Dedifferentiated amniotic fluid mesenchymal stem cell (primary cell): ENCODE data around the gene USP11.

Source experiments
- DNase-seq: peaks from one replicate; pipeline ENCODE4 v3.0.0-alpha.2; 2016; ENCODE audit errors: extremely low spot score

USP11 gene

DNA sequence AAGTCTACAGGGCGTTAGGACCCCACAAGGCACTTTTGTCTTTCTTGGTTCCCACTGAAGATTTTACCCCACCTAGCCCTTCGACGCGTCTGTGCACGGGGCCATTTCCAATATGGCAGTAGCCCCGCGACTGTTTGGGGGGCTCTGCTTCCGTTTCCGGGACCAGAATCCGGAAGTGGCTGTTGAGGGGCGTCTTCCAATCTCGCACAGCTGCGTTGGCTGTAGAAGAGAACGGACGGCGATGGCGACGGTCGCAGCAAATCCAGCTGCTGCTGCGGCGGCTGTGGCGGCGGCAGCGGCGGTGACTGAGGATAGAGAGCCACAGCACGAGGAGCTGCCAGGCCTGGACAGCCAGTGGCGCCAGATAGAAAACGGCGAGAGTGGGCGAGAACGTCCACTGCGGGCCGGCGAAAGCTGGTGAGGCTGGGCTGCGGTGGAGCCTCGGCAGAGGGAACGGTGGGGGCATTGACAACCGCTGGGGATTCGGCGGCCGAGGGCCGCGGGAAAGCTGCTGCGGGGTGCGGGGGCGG lies at the start of gene USP11:
Gene USP11 (plus strand): TSS at position 207 of the 530 bp plus-strand sequence. CDS start 35 bp downstream, at position 242.
- peak; percentile 17 for DNase-seq

DNA sequence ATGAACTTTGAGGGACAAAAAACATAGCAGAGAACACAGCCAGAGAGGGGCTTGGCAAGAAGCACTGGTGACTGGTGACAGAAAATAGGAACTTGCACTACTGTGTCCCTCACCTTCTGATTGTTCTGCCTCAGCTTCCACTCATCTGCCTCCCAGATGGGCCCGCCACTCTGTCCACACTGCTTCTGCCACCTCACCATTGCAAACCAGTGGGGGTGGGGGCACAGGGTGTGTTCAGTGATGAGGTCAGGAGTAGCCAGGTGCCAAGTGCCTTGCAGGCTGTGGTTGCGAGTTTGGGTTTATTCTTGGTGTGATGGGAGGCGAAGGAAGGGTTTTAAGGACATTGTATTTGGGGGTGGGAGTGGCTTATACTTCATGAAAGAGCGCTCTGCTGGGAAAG lies 48.3 kb upstream of the USP11 start:
- no peak for DNase-seq

DNA sequence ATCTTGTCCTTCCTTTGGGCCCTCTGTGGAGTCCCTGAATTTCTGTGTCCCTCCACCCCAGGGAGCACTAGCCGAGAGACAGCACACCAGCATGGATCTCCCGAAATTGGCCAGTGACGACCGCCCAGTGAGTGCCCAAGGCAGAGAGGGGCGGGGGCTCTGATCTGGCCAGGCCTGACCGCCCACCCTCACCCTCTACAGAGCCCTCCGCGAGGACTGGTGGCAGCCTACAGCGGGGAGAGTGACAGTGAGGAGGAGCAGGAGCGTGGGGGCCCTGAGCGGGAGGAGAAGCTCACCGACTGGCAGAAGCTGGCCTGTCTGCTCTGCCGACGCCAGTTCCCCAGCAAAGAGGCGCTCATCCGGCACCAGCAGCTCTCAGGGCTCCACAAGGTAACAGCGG lies 47.6 kb upstream of the USP11 start:
- no peak for DNase-seq

DNA sequence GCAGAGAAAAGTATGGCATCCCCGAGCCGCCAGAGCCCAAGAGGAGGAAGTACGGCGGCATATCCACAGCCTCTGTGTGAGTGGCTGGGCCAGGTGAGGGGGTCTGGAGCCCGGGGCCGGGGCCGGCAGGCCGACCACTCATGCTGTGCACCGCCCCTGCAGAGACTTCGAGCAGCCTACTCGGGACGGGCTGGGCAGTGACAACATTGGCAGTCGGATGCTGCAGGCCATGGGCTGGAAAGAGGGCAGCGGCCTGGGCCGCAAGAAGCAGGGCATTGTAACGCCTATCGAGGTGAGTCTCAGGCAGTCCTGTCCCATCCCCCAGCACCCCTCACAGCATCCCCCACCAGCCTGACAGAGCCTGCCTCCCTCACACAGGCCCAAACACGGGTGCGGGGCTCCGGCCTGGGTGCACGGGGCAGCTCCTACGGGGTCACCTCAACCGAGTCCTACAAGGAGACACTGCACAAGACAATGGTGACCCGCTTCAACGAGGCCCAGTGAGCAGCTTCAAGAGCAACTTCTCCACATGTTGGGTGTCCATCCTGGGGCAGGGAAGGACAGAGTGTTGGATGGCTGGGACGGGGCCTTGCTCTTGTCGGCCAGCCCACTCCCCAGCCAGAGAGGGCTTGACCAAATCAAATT lies 46.6 kb upstream of the USP11 start:
- no peak for DNase-seq

DNA sequence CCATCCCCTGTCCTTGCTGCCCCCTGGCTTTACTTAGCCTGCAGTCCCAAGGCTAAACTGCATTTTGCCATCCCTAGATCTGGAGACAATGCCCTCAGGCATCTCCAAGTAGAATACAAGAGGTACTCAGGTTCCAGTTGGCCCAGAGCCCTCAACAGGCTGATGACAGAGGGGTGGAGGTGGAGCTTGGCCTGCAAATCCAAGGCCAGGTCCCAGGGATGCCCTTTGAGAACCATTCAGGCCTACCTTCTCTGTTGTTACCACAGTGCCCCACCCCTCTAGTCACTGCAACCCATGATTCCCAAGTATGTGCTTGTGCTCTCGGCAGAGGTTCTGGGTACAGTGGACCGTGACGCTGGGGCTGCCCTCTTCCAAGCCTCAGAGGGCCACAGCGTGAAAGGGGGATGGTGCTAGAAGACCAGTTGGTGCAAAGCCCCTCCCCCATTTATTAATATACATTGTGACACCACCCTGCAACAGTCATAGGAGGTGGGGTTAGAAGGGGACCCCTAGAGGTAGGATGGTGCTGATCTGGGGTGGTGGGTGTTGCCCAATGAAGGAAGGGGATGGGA lies 45.6 kb upstream of the USP11 start:
- no peak for DNase-seq

DNA sequence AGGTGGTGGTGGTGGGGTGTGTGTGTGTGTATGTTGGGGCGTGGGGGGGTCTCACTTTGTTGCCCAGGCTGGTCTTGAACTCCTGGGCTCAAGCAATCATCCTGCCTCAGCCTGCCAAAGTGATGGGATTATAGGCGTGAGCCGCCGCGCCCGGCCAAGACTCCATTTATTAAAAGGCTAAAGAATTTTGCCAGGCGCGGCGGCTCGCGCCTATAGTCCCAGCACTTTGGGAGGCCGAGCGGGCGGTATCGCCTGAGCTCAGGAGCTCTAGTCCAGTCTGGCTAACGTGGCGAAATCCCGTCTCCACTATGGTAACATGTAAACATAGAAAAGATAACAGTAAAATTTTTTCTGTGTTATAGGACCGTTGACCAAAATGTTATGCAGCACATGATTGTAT lies 42.9 kb upstream of the USP11 start:
- no peak for DNase-seq

DNA sequence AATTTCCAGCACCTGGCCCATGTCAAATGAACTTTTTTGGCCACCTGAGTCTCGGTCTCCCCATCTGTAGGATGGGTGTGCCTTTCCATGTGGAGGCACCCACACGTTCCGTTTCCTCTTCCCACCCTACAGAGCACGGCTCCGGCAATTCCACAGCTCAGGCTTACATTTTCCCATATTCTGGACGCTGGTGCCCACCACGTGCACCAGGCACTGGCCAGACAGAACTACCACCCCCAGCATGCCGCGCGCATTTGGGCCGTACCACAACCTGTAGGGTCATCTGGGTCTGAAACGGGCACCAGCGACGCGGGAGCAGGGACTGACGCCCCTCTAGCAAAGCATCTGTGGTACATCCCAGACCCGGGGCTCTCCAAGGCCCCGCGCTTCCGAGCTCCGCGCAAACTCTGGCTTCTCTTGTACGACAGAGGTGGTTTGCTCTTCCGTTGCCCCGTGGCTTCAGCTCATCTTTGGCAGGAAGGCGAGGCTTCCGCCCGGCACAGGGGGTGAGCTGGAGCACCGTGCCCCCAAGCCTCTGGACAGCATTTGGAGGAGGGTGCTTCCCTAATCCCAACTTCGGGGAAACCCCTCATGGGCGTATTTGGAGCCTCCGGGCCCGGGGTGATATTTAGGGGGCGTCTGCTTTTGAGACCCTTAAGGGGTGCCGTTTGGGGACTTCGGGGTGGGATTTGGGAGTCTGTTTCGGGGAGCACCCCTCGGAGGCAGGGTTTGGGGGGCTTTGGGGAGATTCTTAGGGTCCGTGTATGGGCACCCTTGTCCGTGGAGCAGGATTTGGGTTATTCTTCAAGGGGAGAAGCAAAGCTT lies 42.2 kb upstream of the USP11 start:
- peak; percentile 78 for DNase-seq

DNA sequence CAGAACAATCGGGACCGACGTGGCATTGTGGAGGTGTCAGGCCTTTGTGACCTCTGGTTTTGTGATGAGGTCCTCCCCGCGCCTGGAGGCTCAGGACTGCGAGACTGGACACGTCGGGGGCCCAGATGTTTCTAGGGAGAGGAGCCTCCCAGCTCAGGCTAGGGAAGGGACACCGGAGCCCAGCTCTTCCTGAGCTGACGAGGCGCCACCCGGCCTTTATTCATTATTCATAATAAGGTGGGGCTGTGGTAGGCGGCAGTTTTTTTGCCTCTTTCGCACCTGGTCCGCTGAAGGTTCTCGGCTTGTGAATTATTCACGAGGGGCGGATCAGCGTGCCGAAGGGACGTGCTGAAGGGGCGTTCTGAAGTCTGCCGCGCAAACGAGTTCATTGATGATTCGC lies 41.5 kb upstream of the USP11 start:
- no peak for DNase-seq

DNA sequence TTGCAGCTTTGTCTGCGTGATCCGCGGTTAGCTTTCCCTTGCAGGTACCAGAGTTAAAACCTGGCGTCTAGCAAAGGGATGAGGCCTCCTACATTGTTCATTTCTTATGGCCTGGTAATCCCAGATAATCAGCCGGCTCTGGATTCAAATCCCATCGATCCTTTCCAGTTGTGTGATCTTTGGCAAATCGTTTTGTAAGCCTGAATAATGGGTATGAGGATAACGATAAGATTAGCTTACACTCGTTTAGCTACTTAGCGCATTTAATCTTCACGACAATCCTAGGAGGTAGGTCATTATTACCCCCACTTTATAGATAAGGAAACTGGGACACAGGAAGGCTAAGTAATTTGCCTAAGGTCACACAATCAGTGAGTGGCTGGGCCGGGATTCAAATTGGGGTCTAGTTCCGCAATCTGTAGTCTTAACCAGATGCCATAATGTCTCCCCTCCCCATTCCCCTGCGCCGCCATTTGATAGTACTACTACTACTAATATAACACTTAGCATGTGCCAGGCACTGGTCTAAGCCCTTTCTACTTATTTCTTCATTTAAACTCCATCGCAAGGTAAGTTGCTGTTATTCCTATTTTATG lies 40.9 kb upstream of the USP11 start:
- no peak for DNase-seq

DNA sequence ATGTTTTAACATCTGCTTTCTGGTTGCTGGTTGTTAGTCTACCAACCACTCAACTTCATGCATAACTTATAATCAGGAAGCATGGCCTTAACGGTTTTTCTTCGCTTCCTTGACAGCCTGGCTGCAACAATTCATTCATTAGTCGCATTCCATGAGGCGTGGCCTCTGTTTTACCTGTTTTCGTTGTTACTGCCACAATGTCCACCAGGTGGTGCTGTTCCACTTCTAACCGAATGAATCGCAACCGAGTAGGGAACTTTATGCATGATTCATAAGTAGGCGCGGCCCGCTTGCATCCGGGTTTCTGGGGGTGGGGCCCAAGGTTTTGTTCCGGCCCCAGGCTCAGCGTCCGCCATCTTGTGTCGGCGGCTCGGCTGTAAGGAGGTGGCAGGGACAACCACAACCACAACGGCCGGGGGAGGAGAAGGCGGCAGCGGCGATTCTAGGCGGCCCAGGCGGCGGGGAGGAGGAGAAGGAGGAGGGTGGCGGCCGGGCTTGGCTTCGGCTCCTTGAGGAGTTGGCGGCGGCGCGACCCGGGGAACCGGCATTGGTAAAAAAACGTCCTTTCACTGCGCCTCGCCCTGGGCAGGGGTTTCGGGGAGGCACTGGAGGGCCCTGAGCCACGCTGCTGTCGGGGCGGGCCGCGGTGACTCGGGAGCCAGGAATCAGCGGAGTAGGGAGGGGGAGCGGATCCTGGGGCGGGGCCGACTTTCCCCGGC lies 39.2 kb upstream of the USP11 start, which contains the start of gene UBA1:
Gene UBA1 (plus strand): TSS at position 355 of the 719 bp plus-strand sequence. CDS start 4,974 bp downstream, outside the sequence.
- DNase-seq, result peak; percentile 97

DNA sequence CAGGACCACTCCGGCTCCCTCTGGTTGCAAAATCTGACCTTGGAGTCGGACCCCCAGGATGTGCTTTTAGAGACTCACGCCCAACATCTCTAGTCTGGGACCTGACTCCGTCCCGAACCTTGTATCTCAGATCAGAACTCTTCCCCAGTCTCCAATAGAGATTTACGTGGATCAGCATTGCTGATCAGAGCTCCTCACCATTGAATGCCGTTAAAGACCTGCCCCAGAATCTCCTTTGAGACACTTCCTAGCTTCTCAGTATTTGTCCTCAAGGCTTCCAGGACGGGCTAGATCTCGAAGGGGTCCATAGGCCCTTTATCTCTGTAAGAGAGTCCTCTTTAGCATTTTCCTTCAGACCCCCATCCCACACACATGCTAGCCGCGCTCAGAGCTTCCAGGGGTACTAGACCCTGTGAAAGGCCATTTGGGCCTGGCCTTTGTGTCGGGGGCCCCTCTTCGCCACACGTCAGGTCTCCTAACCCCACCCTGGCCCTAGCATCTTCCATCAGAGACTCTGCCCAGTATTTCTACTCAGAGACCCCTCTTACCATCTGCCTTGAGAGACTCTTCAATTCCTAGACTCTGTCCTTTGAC lies 38.5 kb upstream of the USP11 start:
- no peak for DNase-seq

DNA sequence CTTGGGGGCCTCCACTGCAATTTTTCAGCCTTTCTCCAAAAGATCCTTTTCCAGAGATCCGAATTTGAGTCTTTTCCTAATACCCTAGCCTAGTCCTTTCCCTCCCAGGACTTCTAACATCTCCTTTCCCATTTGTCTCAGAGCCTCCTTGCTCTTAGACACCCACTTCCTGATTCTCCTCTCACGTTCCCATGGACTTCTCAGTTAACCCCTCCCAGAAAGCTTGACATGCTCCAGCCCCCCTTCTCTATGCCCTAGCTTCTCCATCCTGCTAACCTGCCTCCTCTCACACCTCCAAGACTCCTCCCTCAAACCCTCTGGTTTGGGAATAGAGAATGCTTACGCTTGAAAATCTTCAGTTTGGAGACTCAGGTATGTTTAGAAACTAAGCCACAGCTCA lies 36.7 kb upstream of the USP11 start:
- DNase-seq, result no peak

DNA sequence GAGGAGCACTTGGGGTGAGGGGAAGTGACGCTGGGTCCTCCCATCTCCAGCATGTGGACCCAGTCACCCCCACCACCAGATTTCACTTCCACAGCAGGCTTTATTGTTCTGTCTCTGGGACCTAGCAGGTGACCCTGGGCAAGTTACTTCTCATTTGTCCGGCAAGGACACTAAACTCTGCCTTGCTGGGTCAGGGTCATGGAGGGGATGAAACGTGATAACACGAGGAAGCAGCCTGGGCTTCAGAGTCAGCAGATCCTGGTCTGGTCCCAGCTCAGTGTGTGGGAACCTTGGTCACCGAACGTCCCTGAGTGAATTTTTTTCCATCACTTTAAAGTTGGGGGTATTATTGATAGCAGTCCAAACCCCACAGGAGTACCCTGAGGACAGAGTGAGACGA lies 35.3 kb upstream of the USP11 start:
- DNase-seq, result no peak

DNA sequence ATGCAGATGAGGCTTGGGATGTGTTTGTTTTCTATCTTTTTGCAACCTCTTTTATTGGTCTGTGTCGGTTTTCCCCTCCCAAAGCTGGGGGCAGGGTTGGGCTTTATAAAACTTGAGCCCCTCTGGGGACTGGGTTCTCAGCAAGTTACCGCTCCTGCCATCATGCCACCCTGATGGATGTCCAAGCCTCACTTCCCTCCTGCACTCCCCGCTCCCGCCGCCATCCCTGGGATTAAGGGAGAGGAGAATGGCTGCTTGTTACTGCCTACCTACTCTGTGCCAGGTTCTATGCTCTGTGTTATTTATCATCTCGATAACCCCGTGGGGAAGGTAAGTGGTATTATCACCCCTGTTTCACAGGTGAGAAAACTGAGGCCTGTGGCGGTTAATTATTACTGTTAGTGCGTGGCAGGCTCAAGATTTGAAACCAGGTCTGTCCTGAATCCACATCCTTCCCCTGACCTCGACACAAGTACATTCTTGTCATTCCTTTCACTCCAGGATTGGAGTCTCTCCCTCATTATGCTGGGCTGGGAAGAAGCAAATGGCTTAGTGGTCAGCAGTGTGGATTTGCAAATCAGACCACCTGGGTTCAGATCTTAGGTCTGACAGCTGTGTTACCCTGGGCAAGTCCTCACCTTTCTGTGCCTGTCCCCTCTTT lies 34.7 kb upstream of the USP11 start:
- DNase-seq, result no peak

DNA sequence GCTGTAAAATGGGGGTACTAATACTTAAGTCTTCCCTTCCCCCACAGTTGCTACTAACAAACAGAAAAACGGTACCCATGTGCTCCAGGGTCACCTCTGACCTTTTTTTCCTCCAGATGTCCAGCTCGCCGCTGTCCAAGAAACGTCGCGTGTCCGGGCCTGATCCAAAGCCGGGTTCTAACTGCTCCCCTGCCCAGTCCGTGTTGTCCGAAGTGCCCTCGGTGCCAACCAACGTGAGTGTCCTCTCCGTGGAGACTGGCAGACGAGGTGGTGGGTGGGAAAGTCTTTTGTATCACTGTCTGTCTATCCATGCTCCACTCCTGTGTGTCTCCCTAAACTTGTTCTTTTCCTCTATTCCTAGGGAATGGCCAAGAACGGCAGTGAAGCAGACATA lies 34.1 kb upstream of the USP11 start:
- no peak for DNase-seq

DNA sequence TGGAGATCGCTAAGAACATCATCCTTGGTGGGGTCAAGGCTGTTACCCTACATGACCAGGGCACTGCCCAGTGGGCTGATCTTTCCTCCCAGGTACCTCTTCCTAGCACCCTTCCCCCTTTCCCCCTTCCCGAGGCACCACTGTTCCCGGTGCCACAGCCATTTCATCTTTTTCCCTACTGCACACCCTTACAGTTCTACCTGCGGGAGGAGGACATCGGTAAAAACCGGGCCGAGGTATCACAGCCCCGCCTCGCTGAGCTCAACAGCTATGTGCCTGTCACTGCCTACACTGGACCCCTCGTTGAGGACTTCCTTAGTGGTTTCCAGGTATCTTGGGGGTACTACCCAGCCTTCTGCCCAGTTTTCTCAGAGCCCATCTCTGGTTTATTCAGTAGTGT lies 33.5 kb upstream of the USP11 start:
- no peak for DNase-seq

DNA sequence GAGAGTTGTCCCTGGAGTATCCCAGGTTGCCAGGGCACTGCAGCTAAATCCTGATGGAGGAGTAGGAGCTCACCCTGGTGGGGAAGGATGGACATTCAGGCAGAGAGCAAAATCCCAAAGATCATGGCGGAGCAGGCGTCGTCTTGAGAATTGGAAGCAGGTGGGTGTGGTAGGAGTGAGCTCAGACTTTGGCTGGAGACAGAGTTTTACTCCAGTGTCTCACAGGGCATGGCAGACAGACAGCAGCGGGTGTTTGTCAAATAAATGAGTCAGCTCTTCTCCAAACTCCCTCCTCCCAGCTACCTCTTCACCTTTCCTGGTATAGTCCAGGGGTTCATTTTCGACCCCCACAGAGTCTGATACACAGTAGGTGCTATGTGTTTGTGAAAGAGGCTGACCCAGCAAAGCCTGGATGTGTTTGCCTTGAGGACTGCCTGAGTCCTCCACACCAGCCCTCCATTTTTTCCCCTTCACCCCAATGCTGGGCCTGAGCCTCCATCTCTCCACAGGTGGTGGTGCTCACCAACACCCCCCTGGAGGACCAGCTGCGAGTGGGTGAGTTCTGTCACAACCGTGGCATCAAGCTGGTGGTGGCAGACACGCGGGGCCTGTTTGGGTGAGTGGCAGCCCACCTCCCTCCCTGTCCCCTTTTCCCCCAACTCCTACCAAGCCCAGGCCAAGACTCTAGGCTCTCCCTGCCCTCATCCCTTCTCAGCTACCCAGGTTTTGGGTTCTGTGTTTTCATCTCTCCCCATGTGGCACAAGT lies 32.2 kb upstream of the USP11 start:
- peak; percentile 62 for DNase-seq

DNA sequence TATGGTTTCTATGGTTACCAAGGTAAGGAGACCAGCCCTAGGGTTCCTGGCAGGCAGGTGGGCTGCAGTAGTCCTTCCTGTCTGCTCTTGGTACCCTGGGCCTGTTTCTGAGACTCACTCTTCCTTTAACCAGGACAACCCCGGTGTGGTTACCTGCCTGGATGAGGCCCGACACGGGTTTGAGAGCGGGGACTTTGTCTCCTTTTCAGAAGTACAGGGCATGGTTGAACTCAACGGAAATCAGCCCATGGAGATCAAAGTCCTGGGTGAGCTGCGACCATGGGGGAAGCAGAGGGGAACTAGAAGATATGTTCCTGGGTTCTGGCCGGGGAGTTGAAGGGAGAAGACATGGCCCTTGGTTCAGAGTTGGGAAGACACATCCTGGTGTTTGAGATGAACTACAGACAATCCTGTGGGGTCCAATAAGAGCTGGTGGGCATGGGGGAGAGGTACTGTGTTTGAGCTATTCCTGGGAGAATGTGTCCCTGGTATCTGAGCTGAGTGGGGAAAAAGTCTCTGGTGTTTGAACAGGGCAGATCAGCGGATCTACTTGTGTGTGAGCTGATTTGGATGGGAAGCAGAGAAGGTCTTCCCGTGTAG lies 31.4 kb upstream of the USP11 start:
- DNase-seq, result no peak

DNA sequence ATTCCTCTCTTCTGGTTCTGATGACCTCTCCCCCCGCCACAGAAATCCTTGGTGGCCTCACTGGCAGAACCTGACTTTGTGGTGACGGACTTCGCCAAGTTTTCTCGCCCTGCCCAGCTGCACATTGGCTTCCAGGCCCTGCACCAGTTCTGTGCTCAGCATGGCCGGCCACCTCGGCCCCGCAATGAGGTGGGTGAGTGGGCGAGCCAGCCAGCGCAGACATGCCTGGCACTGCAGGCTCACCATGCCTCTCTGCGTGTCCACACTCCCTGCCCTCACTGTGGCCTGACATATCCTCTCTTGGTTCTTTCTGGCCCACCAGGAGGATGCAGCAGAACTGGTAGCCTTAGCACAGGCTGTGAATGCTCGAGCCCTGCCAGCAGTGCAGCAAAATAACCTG lies 30.5 kb upstream of the USP11 start:
- DNase-seq, result no peak

DNA sequence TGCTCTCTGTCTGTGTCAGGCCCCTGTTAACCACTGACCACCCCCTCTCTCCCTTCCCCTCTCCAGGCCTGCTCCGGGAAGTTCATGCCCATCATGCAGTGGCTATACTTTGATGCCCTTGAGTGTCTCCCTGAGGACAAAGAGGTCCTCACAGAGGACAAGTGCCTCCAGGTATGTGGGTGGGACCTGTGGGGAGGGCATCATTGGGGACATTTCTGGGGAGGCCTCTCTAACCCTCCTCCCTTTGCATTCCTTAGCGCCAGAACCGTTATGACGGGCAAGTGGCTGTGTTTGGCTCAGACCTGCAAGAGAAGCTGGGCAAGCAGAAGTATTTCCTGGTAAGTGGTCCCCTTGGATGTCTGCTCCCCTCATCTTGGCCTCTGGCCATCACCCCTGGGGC lies 29.9 kb upstream of the USP11 start:
- DNase-seq, result no peak
